Activated CD8-positive, alpha-beta T cell treated with anti-CD3 and anti-CD28 coated beads for 36 hours (primary cell): ENCODE results near the gene RETN. TPM values are rescaled to one million over a fixed set of nuclear protein-coding genes. Genes with fewer than 3 reads are reported as not detected.

Experiments
- ATAC-seq: fragments of 200-7000 bp; cut with Tn5 transposase; one replicate; pipeline ENCODE4 v1.10.0; 2021; ENCODE audit warnings: mild to moderate bottlenecking, moderate library complexity
- CTCF ChIA-PET: fragments of 350-600 bp; sonication (Branson Sonifier 250); formaldehyde crosslinking; loops from one replicate; lab custom pipeline; 2021; ENCODE audit warnings: antibody characterized with exemption; lab: Charles Lee
- POLR2A ChIA-PET: fragments of 350-600 bp; sonication (Branson Sonifier 250); formaldehyde crosslinking; loops from one replicate; lab custom pipeline; 2021; ENCODE audit warnings: antibody characterized with exemption; lab: Charles Lee
- DNase-seq: peaks from one replicate; pipeline ENCODE4 v3.0.0-alpha.2; 2020
- H3K27ac Mint-ChIP-seq: one replicate; pipeline ENCODE4 v1.8.0; 2021; ENCODE audit warnings: mild to moderate bottlenecking, mixed read lengths
- H3K27me3 Mint-ChIP-seq: one replicate; pipeline ENCODE4 v1.8.0; 2021; ENCODE audit warnings: mixed read lengths
- H3K36me3 Mint-ChIP-seq: one replicate; pipeline ENCODE4 v1.8.0; 2021; ENCODE audit warnings: low read depth, mixed read lengths
- H3K4me1 Mint-ChIP-seq: one replicate; pipeline ENCODE4 v1.8.0; 2021; ENCODE audit warnings: low read depth, mixed read lengths
- H3K4me3 Mint-ChIP-seq: one replicate; pipeline ENCODE4 v1.8.0; 2021; ENCODE audit warnings: mild to moderate bottlenecking, moderate library complexity, mixed read lengths
- H3K9me3 Mint-ChIP-seq: one replicate; pipeline ENCODE4 v1.8.0; 2021; ENCODE audit warnings: mixed read lengths
- CTCF ChIP-seq: fragments of 200-600 bp; IDR thresholded peaks from one replicate; pipeline ENCODE4 v1.8.0; 2022; ENCODE audit warnings: antibody characterized with exemption, mild to moderate bottlenecking
- intact Hi-C: fragments of 100-400 bp; cut with micrococcal nuclease; formaldehyde crosslinking; loops from one replicate; pipeline ENCODE4 v1.10.0; 2022
- total RNA-seq, 2 experiments: library from RNA; stranded (reverse); gene quantifications; one replicate each; pipeline ENCODE4 v1.2.3, GENCODE V29; 2021

Gene RETN
- total RNA-seq, 2 experiments from 2014 or later: not detected

DNA sequence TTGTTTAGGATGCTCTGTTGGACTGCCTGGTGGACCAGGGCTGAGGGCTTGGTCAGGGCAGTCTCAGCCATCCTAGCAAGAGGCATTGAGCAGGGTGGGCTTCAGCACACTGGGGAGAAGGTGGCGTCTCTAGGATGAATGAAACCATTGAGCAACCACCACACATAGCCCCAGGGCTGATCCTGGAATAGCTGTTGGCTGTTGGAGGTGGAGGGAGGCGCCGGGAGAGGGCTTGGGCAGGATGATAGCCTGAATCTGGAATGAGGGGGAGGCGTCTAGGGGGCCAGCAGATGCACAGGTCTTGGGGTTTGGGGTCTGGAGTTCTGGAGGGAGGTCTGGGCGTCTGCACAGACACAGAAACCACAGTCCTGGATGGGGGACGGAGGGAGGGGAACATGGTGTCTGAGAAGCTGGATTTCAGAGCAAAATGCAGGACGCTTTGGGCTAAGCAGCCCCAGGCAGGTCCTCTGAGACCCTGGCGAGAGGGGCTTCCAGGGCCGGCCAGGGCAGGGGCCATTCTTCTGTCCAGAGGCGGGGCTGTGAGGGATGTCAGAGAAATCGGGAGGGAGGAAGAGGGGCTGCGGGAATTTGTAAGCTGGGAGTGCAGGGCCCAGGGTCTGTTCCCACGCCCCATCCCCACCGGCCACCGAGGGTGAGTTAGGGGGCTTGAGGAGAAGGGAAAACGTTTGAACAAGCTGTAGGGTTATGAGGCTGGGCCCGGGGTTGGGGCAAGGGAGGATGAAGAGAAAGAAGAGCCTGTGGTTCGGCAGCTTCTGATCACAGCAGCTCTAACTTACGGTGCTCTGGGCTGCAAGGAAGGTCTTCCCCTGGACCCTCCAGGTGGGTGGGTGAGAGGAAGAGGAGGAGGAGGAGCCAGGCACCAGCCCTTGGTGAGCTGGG lies 16.9 kb downstream of the RETN start:
- peaks cover 15% of the 10 kb centered on the region for H3K36me3 Mint-ChIP-seq
- TF ChIP-seq CTCF: no peak
- no peaks in the 10 kb centered on the region for H3K9me3 Mint-ChIP-seq
- intact Hi-C loops: no loop called here
- ATAC-seq (no peak), DNase-seq (no peak)
- no peak overlapping the region for H3K27ac Mint-ChIP-seq
- H3K4me1 Mint-ChIP-seq: peaks cover 12% of the 10 kb centered on the region
- POLR2A ChIA-PET: interaction anchor here (0.6 to 0.9 kb wide), 2 partner anchors 113 to 131 kb away, joined by 3 read pairs; no protein-coding TSS in a partner anchor
- CTCF ChIA-PET: interaction anchor here (2.1 kb wide), 1 partner anchor 114 kb away, joined by 6 read pairs; no protein-coding TSS in a partner anchor
- H3K27me3 Mint-ChIP-seq: no peaks in the 10 kb centered on the region
- H3K4me3 Mint-ChIP-seq: no peak overlapping the region

- ChIA-PET POLR2A (no interaction called here), CTCF (no interaction called here)
- H3K4me3 Mint-ChIP-seq: no peak overlapping the region
- TF ChIP-seq CTCF: no peak
- no peaks in the 10 kb centered on the region for H3K9me3 Mint-ChIP-seq
- intact Hi-C loops: no loop called here
- DNase-seq (no peak), ATAC-seq (no peak)
- H3K27ac Mint-ChIP-seq: no peak overlapping the region
- H3K27me3 Mint-ChIP-seq: no peaks in the 10 kb centered on the region
- H3K4me1 Mint-ChIP-seq: peaks cover 7% of the 10 kb centered on the region
- peaks cover 12% of the 10 kb centered on the region for H3K36me3 Mint-ChIP-seq
Measured at GRCh38 chr19:7687177-7687576, 18.3 kb downstream of the RETN start.

DNA sequence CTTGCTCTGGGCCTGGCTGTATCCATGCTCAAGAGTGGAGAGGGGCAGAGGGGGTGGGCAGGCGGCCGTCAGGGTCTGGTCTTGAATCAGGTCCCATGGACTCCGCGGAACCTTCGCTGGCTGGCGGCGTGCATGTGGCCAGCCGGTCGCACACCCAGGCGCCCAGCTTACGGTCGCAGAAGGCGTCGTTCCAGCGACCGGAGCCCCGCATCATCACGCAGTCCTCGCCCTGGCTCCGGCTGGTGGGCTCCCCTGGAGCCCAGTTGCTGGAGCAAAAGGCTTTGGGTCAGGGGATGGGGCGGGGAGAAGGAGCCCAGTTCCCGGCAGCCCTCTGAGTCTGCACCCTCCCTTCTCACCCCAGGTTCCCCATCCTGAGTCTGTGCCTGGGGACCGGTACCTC lies 20.3 kb downstream of the RETN start:
- no peak for ATAC-seq
- no peak overlapping the region for H3K27ac Mint-ChIP-seq
- H3K27me3 Mint-ChIP-seq: no peaks in the 10 kb centered on the region
- H3K9me3 Mint-ChIP-seq: no peaks in the 10 kb centered on the region
- intact Hi-C loops: no loop called here
- H3K4me3 Mint-ChIP-seq: no peak overlapping the region
- TF ChIP-seq CTCF: no peak
- ChIA-PET POLR2A (no interaction called here), CTCF (no interaction called here)
- no peak for DNase-seq
- peaks cover 2% of the 10 kb centered on the region for H3K4me1 Mint-ChIP-seq
- no peaks in the 10 kb centered on the region for H3K36me3 Mint-ChIP-seq

GRCh38 chr19:7690779-7691258 lies 22.0 kb downstream of the RETN start:
- ChIA-PET POLR2A (interaction anchor here (1.4 kb wide), 1 partner anchor 9 kb away, joined by 4 read pairs; no protein-coding TSS in a partner anchor), CTCF (no interaction called here)
- H3K27me3 Mint-ChIP-seq: no peaks in the 10 kb centered on the region
- intact Hi-C loops: no loop called here
- no peak overlapping the region for H3K4me3 Mint-ChIP-seq
- no peaks in the 10 kb centered on the region for H3K4me1 Mint-ChIP-seq
- H3K36me3 Mint-ChIP-seq: no peaks in the 10 kb centered on the region
- TF ChIP-seq CTCF: no peak
- H3K27ac Mint-ChIP-seq: no peak overlapping the region
- no peak for ATAC-seq
- no peaks in the 10 kb centered on the region for H3K9me3 Mint-ChIP-seq
- peak; percentile 42 for DNase-seq

GRCh38 chr19:7691497-7691896 lies 22.6 kb downstream of the RETN start:
- TF ChIP-seq CTCF: no peak
- Mint-ChIP-seq H3K27me3 (peaks cover under 1% of the 10 kb centered on the region), H3K27ac (no peak overlapping the region), H3K4me1 (no peaks in the 10 kb centered on the region), H3K36me3 (no peaks in the 10 kb centered on the region), H3K4me3 (no peak overlapping the region), H3K9me3 (no peaks in the 10 kb centered on the region)
- peak; percentile 59 for ATAC-seq
- intact Hi-C loops: no loop called here
- ChIA-PET POLR2A (interaction anchor here (1.1 to 1.4 kb wide), 2 partner anchors 8 to 116 kb away, joined by 3 to 4 read pairs; no protein-coding TSS in a partner anchor), CTCF (no interaction called here)
- DNase-seq: peak; percentile 53
